Neural progenitor cell (in vitro differentiated cells): ENCODE measurements around the gene TFAP2C. TPM values are rescaled to one million over a fixed set of nuclear protein-coding genes. Genes with fewer than 3 reads are reported as not detected.

Experiments used
- DNase-seq: peaks from one replicate; pipeline ENCODE4 v3.0.0-alpha.2; 2016; ENCODE audit warnings: low spot score
- H2AFZ ChIP-seq: fragments of 200-600 bp; sonication (generic); replicated peaks from 2 replicates; pipeline ENCODE4 v1.6.1; 2016; ENCODE audit warnings: antibody characterized with exemption
- H3F3A ChIP-seq: fragments of 200-600 bp; sonication (generic); 2 replicates; pipeline ENCODE4 v1.6.1; 2016; ENCODE audit warnings: antibody characterized with exemption, low read depth
- H3K27ac ChIP-seq: fragments of 200-600 bp; sonication (generic); 2 replicates; pipeline ENCODE4 v1.5.1; 2016; ENCODE audit warnings: mild to moderate bottlenecking
- H3K27me3 ChIP-seq: fragments of 200-600 bp; sonication (generic); 2 replicates; pipeline ENCODE4 v1.6.1; 2016; ENCODE audit warnings: mild to moderate bottlenecking, moderate library complexity
- H3K36me3 ChIP-seq: fragments of 200-600 bp; sonication (generic); 2 replicates; pipeline ENCODE4 v1.5.1; 2016
- H3K4me1 ChIP-seq: fragments of 200-600 bp; sonication (generic); 2 replicates; pipeline ENCODE4 v1.6.1; 2016; ENCODE audit warnings: mixed run types
- H3K4me2 ChIP-seq: fragments of 200-600 bp; sonication (generic); 2 replicates; pipeline ENCODE4 v1.6.1; 2016
- H3K4me3 ChIP-seq: fragments of 200-600 bp; sonication (generic); 2 replicates; pipeline ENCODE4 v1.5.1; 2016
- H3K79me2 ChIP-seq: fragments of 200-600 bp; sonication (generic); 2 replicates; pipeline ENCODE4 v1.6.1; 2016; ENCODE audit warnings: low read depth
- H3K9ac ChIP-seq: fragments of 200-600 bp; sonication (generic); 2 replicates; pipeline ENCODE4 v1.6.1; 2016
- H3K9me3 ChIP-seq: fragments of 200-600 bp; sonication (generic); 2 replicates; pipeline ENCODE4 v1.5.1; 2016; ENCODE audit warnings: low read depth
- H4K20me1 ChIP-seq: fragments of 200-600 bp; sonication (generic); 2 replicates; pipeline ENCODE4 v1.6.1; 2016; ENCODE audit warnings: low read depth
- H3K27ac Mint-ChIP-seq: 3 replicates; pipeline ENCODE4 v1.8.0; 2021; ENCODE audit warnings: mixed read lengths
- H3K27me3 Mint-ChIP-seq: 2 replicates; pipeline ENCODE4 v1.8.0; 2022; ENCODE audit warnings: low read depth, mild to moderate bottlenecking, inconsistent platforms, moderate library complexity, mixed read lengths; ENCODE audit not compliant: insufficient read depth
- H3K36me3 Mint-ChIP-seq: 3 replicates; pipeline ENCODE4 v1.8.0; 2021; ENCODE audit warnings: mixed read lengths
- H3K4me1 Mint-ChIP-seq: 3 replicates; pipeline ENCODE4 v1.8.0; 2021; ENCODE audit warnings: mixed read lengths
- H3K4me3 Mint-ChIP-seq: 3 replicates; pipeline ENCODE4 v1.8.0; 2021; ENCODE audit warnings: mild to moderate bottlenecking, moderate library complexity, mixed read lengths
- H3K9me3 Mint-ChIP-seq: 3 replicates; pipeline ENCODE4 v1.8.0; 2020; ENCODE audit warnings: mixed read lengths
- CTCF ChIP-seq: fragments of 200-600 bp; sonication (generic); IDR thresholded peaks from 2 replicates; pipeline ENCODE4 v1.5.1; 2017; ENCODE audit warnings: antibody characterized with exemption, mild to moderate bottlenecking
- EZH2 ChIP-seq: fragments of 200-600 bp; sonication (generic); IDR thresholded peaks from 2 replicates; pipeline ENCODE4 v1.6.1; 2017; ENCODE audit warnings: antibody characterized with exemption, mild to moderate bottlenecking, moderate library complexity
- EZH2phosphoT487 ChIP-seq: fragments of 200-600 bp; sonication (generic); IDR thresholded peaks from 2 replicates; pipeline ENCODE4 v1.6.1; 2017; ENCODE audit warnings: antibody characterized with exemption
- total RNA-seq: library from RNA; depleted of rRNA; stranded (reverse); fragments of >200 nt; gene quantifications from 2 replicates; pipeline ENCODE4 v1.2.3, GENCODE V29; 2015; ENCODE audit warnings: low replicate concordance

Gene TFAP2C
- total RNA-seq, 1 donor from 2014 or later, result 0.60 TPM

GRCh38 chr20:56606174-56606945 lies 22.7 kb upstream of the TFAP2C start:
- Histone ChIP-seq H3K4me1 (peaks cover 14% of the 10 kb centered on the region), H4K20me1 (no peaks in the 10 kb centered on the region), H3K4me2 (no peak overlapping the region), H3K27me3 (no peaks in the 10 kb centered on the region), H3K79me2 (no peaks in the 10 kb centered on the region), H3K36me3 (no peaks in the 10 kb centered on the region), H3K4me3 (no peak overlapping the region), H3F3A (no peaks in the 10 kb centered on the region), H3K27ac (no peak overlapping the region), H3K9ac (no peak overlapping the region), H2AFZ (no peak overlapping the region), H3K9me3 (no peaks in the 10 kb centered on the region)
- Mint-ChIP-seq H3K9me3 (no peaks in the 10 kb centered on the region), H3K36me3 (no peaks in the 10 kb centered on the region), H3K4me3 (no peak overlapping the region), H3K27me3 (peaks cover 9% of the 10 kb centered on the region), H3K27ac (no peak overlapping the region), H3K4me1 (no peaks in the 10 kb centered on the region)
- DNase-seq, result no peak
- TF ChIP-seq CTCF (no peak), EZH2 (no peak), EZH2phosphoT487 (no peak)

GRCh38 chr20:56607061-56607704 lies 21.9 kb upstream of the TFAP2C start:
- peaks cover 14% of the 10 kb centered on the region for H3K4me1 ChIP-seq
- H3K27me3 ChIP-seq, result no peaks in the 10 kb centered on the region
- no peaks in the 10 kb centered on the region for H3K9me3 ChIP-seq
- Mint-ChIP-seq H3K4me1 (no peaks in the 10 kb centered on the region), H3K27me3 (peaks cover 9% of the 10 kb centered on the region), H3K27ac (no peak overlapping the region), H3K36me3 (no peaks in the 10 kb centered on the region), H3K4me3 (no peak overlapping the region), H3K9me3 (no peaks in the 10 kb centered on the region)
- no peaks in the 10 kb centered on the region for H4K20me1 ChIP-seq
- H3F3A ChIP-seq, result no peaks in the 10 kb centered on the region
- DNase-seq, result no peak
- TF ChIP-seq EZH2phosphoT487 (no peak), CTCF (no peak), EZH2 (no peak)
- H3K79me2 ChIP-seq, result no peaks in the 10 kb centered on the region
- no peaks in the 10 kb centered on the region for H3K36me3 ChIP-seq
- H3K27ac ChIP-seq, result no peak overlapping the region
- H2AFZ ChIP-seq, result no peak overlapping the region
- no peak overlapping the region for H3K4me2 ChIP-seq
- H3K4me3 ChIP-seq, result no peak overlapping the region
- H3K9ac ChIP-seq, result no peak overlapping the region

- Histone ChIP-seq H3K4me3 (no peak overlapping the region), H3K36me3 (no peaks in the 10 kb centered on the region), H3K27me3 (no peaks in the 10 kb centered on the region), H3K9ac (no peak overlapping the region), H2AFZ (no peak overlapping the region), H3K4me2 (no peak overlapping the region), H4K20me1 (no peaks in the 10 kb centered on the region), H3K9me3 (no peaks in the 10 kb centered on the region), H3K79me2 (no peaks in the 10 kb centered on the region), H3K27ac (no peak overlapping the region), H3K4me1 (peaks cover 14% of the 10 kb centered on the region), H3F3A (no peaks in the 10 kb centered on the region)
- H3K27me3 Mint-ChIP-seq, result peaks cover 9% of the 10 kb centered on the region
- H3K4me3 Mint-ChIP-seq, result no peak overlapping the region
- no peak overlapping the region for H3K27ac Mint-ChIP-seq
- no peaks in the 10 kb centered on the region for H3K4me1 Mint-ChIP-seq
- no peaks in the 10 kb centered on the region for H3K36me3 Mint-ChIP-seq
- DNase-seq, result no peak
- TF ChIP-seq EZH2 (no peak), EZH2phosphoT487 (no peak), CTCF (no peak)
- H3K9me3 Mint-ChIP-seq, result no peaks in the 10 kb centered on the region
These were observed 20.7 kb upstream of the TFAP2C start for GRCh38 chr20:56608376-56608775.
